ENCODE measurements around the gene CEP295NL.
"Not testable (repeated sequence)": the region's sequence is repeated elsewhere in the genome, so short reads cannot be mapped to it uniquely, and the experiment has no call there.

Gene CEP295NL

GRCh38 chr17:78929908-78930775 is 27.1 kb upstream of the CEP295NL start:
- DNase-seq (ENCODE audit: low spot score), result no peak

- DNase-seq (ENCODE audit: low spot score), result peak; percentile 60
Observed at GRCh38 chr17:78925662-78926555, 22.9 kb upstream of the CEP295NL start.

- DNase-seq (ENCODE audit: low spot score), result peak; percentile 97
Observed at GRCh38 chr17:78925234-78925633, 22.2 kb upstream of the CEP295NL start, which contains the start of gene TIMP2. Gene TIMP2, minus strand, starts transcription at chr17:78925387. Its CDS starts 299 bp downstream, at chr17:78925088.

GRCh38 chr17:78924481-78925151 is 21.6 kb upstream of the CEP295NL start:
- no peak for DNase-seq (ENCODE audit: low spot score)

GRCh38 chr17:78923660-78924453 is 20.9 kb upstream of the CEP295NL start:
- peak; percentile 64 for DNase-seq (ENCODE audit: low spot score)

GRCh38 chr17:78922816-78923498 is 20.0 kb upstream of the CEP295NL start:
- no peak for DNase-seq (ENCODE audit: low spot score)

GRCh38 chr17:78921437-78921971 is 18.5 kb upstream of the CEP295NL start:
- no peak for DNase-seq (ENCODE audit: low spot score)

- DNase-seq (ENCODE audit: low spot score), result no peak
Observed at GRCh38 chr17:78920528-78920927, 17.5 kb upstream of the CEP295NL start.

GRCh38 chr17:78919861-78920450 is 17.0 kb upstream of the CEP295NL start:
- DNase-seq (ENCODE audit: low spot score), result no peak

GRCh38 chr17:78918979-78919378 is 16.0 kb upstream of the CEP295NL start:
- no peak for DNase-seq (ENCODE audit: low spot score)

GRCh38 chr17:78917451-78918275 is 14.7 kb upstream of the CEP295NL start:
- DNase-seq (ENCODE audit: low spot score), result no peak

GRCh38 chr17:78915872-78916632 is 13.1 kb upstream of the CEP295NL start:
- DNase-seq (ENCODE audit: low spot score), result no peak

- no peak for DNase-seq (ENCODE audit: low spot score)
Observed at GRCh38 chr17:78913115-78913514, 10.1 kb upstream of the CEP295NL start.

GRCh38 chr17:78912082-78912481 is 9.1 kb upstream of the CEP295NL start:
- DNase-seq (ENCODE audit: low spot score), result no peak

- not testable (repeated sequence) for DNase-seq (ENCODE audit: low spot score)
Observed at GRCh38 chr17:78911543-78911942, 8.5 kb upstream of the CEP295NL start.

- DNase-seq (ENCODE audit: low spot score), result no peak
Observed at GRCh38 chr17:78910497-78911284, 7.7 kb upstream of the CEP295NL start.

GRCh38 chr17:78908426-78908825 is 5.4 kb upstream of the CEP295NL start:
- DNase-seq (ENCODE audit: low spot score), result no peak

- DNase-seq (ENCODE audit: low spot score), result no peak
Observed at GRCh38 chr17:78905541-78905940, 2.5 kb upstream of the CEP295NL start.
